AG09309 (cell line): Measurements from ENCODE around the gene CTF1.

Experiments
- DNase-seq: peaks from one replicate; pipeline ENCODE4 v3.0.0-alpha.2; 2010; ENCODE audit warnings: low read depth
- H3K4me3 ChIP-seq: 2 replicates; pipeline ENCODE4 v1.5.1; 2011; ENCODE audit warnings: mild to moderate bottlenecking, low read depth, low read length, moderate library complexity; ENCODE audit not compliant: control insufficient read depth
- TF ChIP-seq, protein P1 (sequence below): IDR thresholded peaks from 2 replicates; pipeline ENCODE4 v1.5.1; 2011; ENCODE audit warnings: mild to moderate bottlenecking, low read depth, low read length, inconsistent platforms; ENCODE audit not compliant: insufficient read depth, control insufficient read depth; ENCODE audit errors: missing control alignments

The CTF1 gene

DNA sequence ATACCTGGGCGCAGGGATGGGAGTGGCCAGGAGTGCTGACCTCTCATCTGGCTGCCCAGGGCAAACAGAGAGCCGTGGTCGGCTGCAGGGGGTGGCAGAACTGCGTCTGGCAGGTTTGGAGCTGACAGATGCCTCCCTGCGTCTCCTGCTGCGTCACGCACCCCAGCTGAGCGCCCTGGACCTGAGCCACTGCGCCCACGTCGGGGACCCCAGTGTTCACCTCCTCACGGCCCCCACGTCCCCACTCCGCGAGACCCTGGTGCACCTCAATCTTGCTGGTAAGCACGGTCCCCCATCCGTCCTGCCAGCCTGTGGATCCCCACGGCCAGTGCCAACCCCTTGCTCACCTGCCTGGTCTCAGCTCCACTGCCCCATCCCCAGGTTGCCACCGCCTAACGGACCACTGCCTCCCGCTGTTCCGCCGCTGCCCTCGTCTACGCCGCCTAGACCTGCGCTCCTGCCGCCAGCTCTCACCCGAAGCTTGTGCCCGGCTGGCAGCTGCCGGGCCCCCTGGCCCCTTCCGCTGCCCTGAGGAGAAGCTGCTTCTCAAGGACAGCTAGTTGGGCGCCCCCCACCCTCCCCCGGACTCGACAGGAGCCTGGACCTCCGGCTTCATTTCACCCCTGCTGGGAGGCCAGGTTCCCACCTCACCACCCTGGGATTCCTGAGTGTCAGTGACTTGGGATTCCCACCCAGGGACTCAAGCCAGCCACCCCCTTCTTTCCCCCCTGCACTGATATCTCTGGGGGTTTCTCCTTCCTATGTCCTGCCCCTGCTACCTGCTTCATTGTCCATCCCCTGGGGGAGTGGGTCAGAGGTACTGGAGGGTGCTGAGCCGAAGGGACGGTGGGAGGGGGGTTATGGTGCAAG lies 50.5 kb downstream of the CTF1 start:
- H3K4me3 ChIP-seq: no peak overlapping the region
- DNase-seq: no peak
- TF ChIP-seq, protein P1, sequence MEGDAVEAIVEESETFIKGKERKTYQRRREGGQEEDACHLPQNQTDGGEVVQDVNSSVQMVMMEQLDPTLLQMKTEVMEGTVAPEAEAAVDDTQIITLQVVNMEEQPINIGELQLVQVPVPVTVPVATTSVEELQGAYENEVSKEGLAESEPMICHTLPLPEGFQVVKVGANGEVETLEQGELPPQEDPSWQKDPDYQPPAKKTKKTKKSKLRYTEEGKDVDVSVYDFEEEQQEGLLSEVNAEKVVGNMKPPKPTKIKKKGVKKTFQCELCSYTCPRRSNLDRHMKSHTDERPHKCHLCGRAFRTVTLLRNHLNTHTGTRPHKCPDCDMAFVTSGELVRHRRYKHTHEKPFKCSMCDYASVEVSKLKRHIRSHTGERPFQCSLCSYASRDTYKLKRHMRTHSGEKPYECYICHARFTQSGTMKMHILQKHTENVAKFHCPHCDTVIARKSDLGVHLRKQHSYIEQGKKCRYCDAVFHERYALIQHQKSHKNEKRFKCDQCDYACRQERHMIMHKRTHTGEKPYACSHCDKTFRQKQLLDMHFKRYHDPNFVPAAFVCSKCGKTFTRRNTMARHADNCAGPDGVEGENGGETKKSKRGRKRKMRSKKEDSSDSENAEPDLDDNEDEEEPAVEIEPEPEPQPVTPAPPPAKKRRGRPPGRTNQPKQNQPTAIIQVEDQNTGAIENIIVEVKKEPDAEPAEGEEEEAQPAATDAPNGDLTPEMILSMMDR: no peak

DNA sequence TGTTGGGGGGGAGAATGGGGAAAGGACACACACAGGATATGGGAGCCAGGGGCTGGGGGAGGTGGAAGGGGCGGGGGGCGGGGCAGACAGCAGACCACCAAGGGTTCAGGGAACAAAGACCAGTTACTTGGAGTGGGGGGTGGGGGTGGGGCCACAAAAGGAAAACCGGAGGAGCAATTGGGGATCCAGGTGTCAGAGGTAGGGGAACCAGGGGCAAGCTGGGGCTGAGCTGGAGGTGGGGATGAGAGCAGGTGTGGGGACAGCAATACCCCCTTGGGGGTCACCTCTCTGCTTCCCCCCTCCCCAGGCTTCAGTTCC lies 51.1 kb downstream of the CTF1 start:
- DNase-seq: no peak
- TF ChIP-seq, protein P1: no peak
- H3K4me3 ChIP-seq: no peak overlapping the region

GRCh38 chr16:30947859-30948666 lies 51.6 kb downstream of the CTF1 start:
- TF ChIP-seq, protein P1: no peak
- peak overlapping the region; percentile 88 for H3K4me3 ChIP-seq
- DNase-seq: peak; percentile 90

GRCh38 chr16:30948667-30949649 lies 52.5 kb downstream of the CTF1 start, which contains the start of gene ORAI3:
TSS of gene ORAI3 (plus strand) at chr16:30949068. CDS start at chr16:30949290, 222 bp downstream.
- peak within 1 kb of the TSS; percentile 88 for H3K4me3 ChIP-seq
- TF ChIP-seq, protein P1: no peak
- DNase-seq: no peak

DNA sequence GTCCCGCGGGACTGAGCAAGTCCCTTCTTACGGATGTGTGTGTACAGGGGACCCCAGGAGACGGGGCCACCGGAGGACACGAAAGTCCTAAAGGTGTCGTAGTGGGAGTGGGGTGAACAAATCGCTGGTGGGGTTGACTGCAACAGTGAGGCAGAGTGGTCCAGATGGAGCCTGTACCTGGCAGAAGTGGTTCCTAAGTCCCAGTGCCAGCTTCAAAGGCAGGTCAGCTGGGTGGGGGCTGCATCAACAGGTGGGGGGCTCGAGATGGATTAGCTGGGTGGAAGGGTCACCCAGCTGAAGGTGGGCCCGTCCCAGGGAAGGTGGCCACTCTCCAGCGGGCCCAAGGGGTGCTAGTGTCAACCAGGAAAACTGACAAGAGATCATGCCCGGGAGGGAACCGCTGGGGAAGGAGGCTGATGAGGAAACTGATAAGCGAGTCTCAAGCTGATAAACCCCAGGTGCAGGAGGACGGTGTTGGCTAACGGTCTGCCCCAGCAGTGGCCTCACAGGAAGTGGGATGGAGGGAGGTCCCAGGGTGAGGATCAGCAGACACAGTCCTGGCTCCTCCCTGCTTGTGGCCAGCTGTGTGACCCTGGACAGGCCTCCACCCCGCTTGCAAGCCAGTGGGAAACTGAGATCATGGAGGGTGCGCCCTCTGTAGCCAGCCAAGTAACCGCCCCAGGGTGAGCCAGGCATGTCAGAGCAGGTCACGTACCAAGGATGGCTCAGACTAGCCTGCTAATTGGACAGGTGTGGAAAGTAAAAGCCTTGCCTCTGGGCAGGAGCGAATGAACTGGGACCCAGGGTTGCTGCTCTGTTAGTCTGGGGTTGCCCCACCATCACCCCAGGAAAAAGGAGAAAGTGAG lies 53.5 kb downstream of the CTF1 start:
- H3K4me3 ChIP-seq: peak overlapping the region; percentile 88
- DNase-seq: no peak
- TF ChIP-seq, protein P1: no peak
